HFF-Myc (cell line): Measurements from ENCODE around the gene TRIML1.

Experiments used
- DNase-seq: peaks from one replicate; pipeline ENCODE4 v3.0.0-alpha.2; 2011; ENCODE audit warnings: low read depth; ENCODE audit errors: extremely low read depth
- H3K4me3 ChIP-seq: replicated peaks from 2 replicates; pipeline ENCODE4 v1.5.1; 2011; ENCODE audit warnings: low read depth, mild to moderate bottlenecking, control low read depth, low read length
- CTCF ChIP-seq: IDR thresholded peaks from 2 replicates; pipeline ENCODE4 v1.5.1; 2012; ENCODE audit warnings: mild to moderate bottlenecking, low read depth, low read length, control low read depth; ENCODE audit errors: missing control alignments

The TRIML1 gene

GRCh38 chr4:188162698-188163097, 23.5 kb downstream of the TRIML1 start:
- no peak for TF ChIP-seq CTCF
- DNase-seq, result no peak
- H3K4me3 ChIP-seq, result no peak overlapping the region

DNA sequence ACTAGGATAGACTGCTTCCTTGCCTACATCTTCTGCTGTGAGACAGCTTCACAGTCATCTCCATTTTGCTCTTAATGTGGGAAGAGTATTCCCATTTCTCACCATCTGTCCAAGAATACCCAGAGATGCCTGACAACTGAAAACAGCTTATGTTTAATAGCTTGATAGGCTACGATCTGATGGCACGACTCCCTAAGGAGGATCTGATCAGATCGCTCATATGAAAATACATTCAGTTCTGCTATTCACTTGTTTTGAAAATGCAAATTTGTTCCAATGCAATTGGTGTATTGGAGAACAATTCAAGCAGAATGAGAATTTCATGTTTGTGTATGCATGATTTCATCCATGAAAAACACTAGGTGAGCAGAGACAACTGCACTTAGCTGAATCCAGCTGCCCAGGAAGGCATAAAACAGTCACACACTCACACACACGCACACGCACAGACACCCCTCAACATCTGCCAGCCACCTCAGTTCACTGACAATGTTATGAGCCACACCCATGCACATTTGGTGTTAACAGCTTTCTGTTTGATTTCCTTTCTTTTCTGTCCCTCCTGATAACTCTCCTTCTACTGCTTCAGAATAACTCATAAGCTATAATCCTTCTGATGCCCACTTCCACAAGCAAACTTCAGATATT, 29.6 kb downstream of the TRIML1 start:
- H3K4me3 ChIP-seq, result no peak overlapping the region
- peak; percentile 2 for DNase-seq
- TF ChIP-seq CTCF, result no peak

GRCh38 chr4:188171551-188171950, 32.3 kb downstream of the TRIML1 start:
- H3K4me3 ChIP-seq, result no peak overlapping the region
- TF ChIP-seq CTCF, result no peak
- DNase-seq, result no peak

DNA sequence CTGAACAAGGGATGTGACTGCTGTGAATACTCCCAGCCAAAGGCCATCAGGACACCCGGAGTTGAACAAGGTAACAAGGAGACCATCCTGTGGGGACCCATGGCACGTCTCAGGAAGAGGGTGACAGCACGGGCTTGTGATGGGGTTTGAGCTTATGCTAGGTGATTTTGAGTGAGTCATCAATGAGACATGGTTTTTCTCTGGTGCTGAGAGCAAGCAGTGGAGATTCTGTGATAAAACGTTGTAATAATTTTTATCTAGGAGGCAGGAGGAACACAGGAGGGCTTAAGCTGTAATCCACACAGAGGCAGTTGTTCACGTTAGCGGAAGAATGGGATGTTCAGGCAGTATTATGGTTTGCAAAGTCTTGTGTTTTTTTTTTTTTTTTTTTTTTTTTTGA, 36.0 kb downstream of the TRIML1 start:
- no peak for TF ChIP-seq CTCF
- no peak overlapping the region for H3K4me3 ChIP-seq
- DNase-seq, result no peak

- DNase-seq, result no peak
- no peak overlapping the region for H3K4me3 ChIP-seq
- no peak for TF ChIP-seq CTCF
Measured at GRCh38 chr4:188177997-188178675, 38.9 kb downstream of the TRIML1 start.

- no peak for DNase-seq
- no peak for TF ChIP-seq CTCF
- no peak overlapping the region for H3K4me3 ChIP-seq
Measured at GRCh38 chr4:188178806-188179205, 39.6 kb downstream of the TRIML1 start.

GRCh38 chr4:188187106-188187505, 47.9 kb downstream of the TRIML1 start:
- DNase-seq, result no peak
- H3K4me3 ChIP-seq, result no peak overlapping the region
- TF ChIP-seq CTCF, result no peak
